ENCODE data around the gene CENPH.
"Not testable (repeated sequence)": the region's sequence is repeated elsewhere in the genome, so short reads cannot be mapped to it uniquely, and the experiment has no call there.

The CENPH gene

GRCh38 chr5:69248019-69248418 lies 58.6 kb downstream of the CENPH start:
- no peak for TF ChIP-seq CTCF (IDR thresholded peaks at IDR 0.05; ENCODE audit: insufficient read depth, low read length, poor library complexity, severe bottlenecking)
- Histone ChIP-seq H3K4me3 (replicated peaks; ENCODE audit: low read depth, low read length) (no peak overlapping the region), H3K27me3 (replicated peaks; ENCODE audit: control insufficient read depth, insufficient read depth, low read length) (no peaks in the 10 kb centered on the region), H3K36me3 (ENCODE audit: control insufficient read depth, insufficient read depth, low read length) (no peaks in the 10 kb centered on the region; the same call in none of the 2 replicates)
- no peak for DNase-seq (ENCODE audit: extremely low read depth, insufficient read length)

DNA sequence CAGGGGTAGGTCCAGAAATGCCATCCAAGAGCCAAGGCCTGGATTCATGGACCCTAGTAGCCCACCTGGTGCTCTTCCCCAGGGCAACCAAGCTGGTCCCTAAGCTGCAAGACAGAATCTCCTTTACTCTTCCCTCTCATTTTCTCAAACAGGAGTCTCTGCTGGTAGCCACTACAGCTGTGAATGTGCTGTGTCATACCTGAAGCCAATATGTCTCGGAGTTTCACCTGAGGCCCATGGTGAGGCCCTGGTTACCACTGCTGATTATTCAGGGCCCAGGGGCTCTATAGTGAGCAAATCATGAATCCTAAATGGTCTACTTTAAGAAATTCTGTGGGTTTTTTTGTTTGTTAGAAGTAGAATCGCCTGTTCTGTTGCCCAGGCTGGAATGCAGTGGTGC lies 61.2 kb downstream of the CENPH start:
- TF ChIP-seq CTCF (IDR thresholded peaks at IDR 0.05; ENCODE audit: insufficient read depth, low read length, poor library complexity, severe bottlenecking): no peak
- H3K4me3 ChIP-seq (replicated peaks; ENCODE audit: low read depth, low read length): no peak overlapping the region
- no peak for DNase-seq (ENCODE audit: extremely low read depth, insufficient read length)
- no peaks in the 10 kb centered on the region; the same call in none of the 2 replicates for H3K36me3 ChIP-seq (ENCODE audit: control insufficient read depth, insufficient read depth, low read length)
- no peaks in the 10 kb centered on the region for H3K27me3 ChIP-seq (replicated peaks; ENCODE audit: control insufficient read depth, insufficient read depth, low read length)

DNA sequence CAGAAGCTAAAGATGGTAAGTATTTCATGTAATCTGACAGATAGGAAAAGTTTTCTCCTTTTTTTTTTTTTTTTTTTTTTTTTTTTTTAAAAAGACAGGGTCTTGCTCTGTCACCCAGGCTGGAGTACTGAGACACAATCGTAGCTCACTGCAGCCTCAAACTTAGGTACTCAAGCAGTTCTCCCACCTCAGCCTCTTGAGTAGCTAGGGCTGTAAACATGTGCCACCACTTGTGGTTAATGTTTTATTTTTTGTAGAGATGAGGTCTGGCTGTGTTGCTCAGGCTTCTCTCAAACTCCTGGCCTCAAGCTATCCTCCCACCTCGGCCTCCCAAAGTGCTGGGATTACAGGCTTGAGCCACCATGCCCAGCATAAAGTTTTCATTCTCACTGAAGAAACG lies 63.1 kb downstream of the CENPH start:
- DNase-seq (ENCODE audit: extremely low read depth, insufficient read length): no peak
- peaks cover under 1% of the 10 kb centered on the region for H3K36me3 ChIP-seq (ENCODE audit: control insufficient read depth, insufficient read depth, low read length)
- H3K4me3 ChIP-seq (replicated peaks; ENCODE audit: low read depth, low read length): no peak overlapping the region
- TF ChIP-seq CTCF (IDR thresholded peaks at IDR 0.05; ENCODE audit: insufficient read depth, low read length, poor library complexity, severe bottlenecking): no peak
- H3K27me3 ChIP-seq (replicated peaks; ENCODE audit: control insufficient read depth, insufficient read depth, low read length): no peaks in the 10 kb centered on the region

DNA sequence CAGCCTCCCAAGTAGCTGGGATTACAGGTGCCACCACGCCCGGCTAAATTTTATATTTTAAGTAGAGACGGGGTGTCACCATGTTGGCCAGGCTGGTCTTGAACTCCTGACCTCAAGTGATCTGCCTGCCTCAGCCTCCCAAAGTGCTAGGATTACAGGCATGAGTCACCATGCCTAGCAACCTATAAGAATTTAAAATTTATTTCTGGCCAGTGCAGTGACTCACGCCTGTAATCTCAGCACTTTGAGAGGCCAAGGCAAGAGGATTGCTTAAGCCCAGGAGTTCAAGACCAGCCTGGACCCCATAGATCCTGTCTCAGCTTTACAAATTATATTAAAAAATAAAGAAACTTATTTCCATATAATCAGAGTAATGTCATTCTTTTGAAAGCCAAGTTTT lies 66.6 kb downstream of the CENPH start:
- not testable (repeated sequence) for H3K4me3 ChIP-seq (replicated peaks; ENCODE audit: low read depth, low read length); H3K27me3 ChIP-seq (replicated peaks; ENCODE audit: control insufficient read depth, insufficient read depth, low read length); DNase-seq (ENCODE audit: extremely low read depth, insufficient read length); H3K36me3 ChIP-seq (ENCODE audit: control insufficient read depth, insufficient read depth, low read length)

DNA sequence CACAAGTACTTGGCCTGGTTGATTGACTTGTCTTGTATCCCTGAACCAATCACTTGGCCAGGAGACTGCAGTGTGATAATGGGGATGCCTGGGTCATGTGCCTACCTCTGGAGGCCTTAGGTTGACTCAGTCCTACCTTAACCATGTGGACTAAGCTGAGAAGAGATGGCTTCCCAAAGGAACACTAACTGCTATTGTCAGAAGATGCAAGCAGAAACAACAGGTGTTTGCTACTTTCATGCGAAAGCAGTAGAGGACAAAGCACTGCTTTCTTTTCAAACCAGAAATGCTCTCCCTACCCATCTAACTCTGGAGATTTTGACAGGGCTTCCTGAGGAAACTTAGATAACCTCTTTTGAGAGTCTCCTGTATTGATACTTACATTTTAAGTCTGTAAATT lies 68.2 kb downstream of the CENPH start:
- H3K36me3 ChIP-seq (ENCODE audit: control insufficient read depth, insufficient read depth, low read length): peaks cover 6% of the 10 kb centered on the region
- TF ChIP-seq CTCF (IDR thresholded peaks at IDR 0.05; ENCODE audit: insufficient read depth, low read length, poor library complexity, severe bottlenecking): no peak
- no peaks in the 10 kb centered on the region for H3K27me3 ChIP-seq (replicated peaks; ENCODE audit: control insufficient read depth, insufficient read depth, low read length)
- no peak for DNase-seq (ENCODE audit: extremely low read depth, insufficient read length)
- H3K4me3 ChIP-seq (replicated peaks; ENCODE audit: low read depth, low read length): no peak overlapping the region

Data from GM06990 (cell line).